HG03354 (cell line): ENCODE results near the gene CNNM2.
"Not testable (repeated sequence)": the region's sequence is repeated elsewhere in the genome, so short reads cannot be mapped to it uniquely, and the experiment has no call there.

Experiments used
- ATAC-seq: cut with Tn5 transposase; IDR thresholded peaks from one replicate; pipeline ENCODE4 v1.9.1; 2021; ENCODE audit warnings: mild to moderate bottlenecking; ENCODE audit not compliant: unreplicated experiment, poor library complexity, severe bottlenecking

Gene CNNM2

GRCh38 chr10:102962951-102963755, 45.1 kb downstream of the CNNM2 start:
- ATAC-seq, result no peak

GRCh38 chr10:102963756-102964025, 45.6 kb downstream of the CNNM2 start:
- no peak for ATAC-seq

GRCh38 chr10:102964064-102964463, 46.0 kb downstream of the CNNM2 start:
- ATAC-seq, result not testable (repeated sequence)

GRCh38 chr10:102964713-102965112, 46.6 kb downstream of the CNNM2 start:
- no peak for ATAC-seq

GRCh38 chr10:102965311-102965851, 47.3 kb downstream of the CNNM2 start:
- ATAC-seq, result no peak

- ATAC-seq, result no peak
Observed at GRCh38 chr10:102967123-102967522, 49.0 kb downstream of the CNNM2 start.

- ATAC-seq, result no peak
Observed at GRCh38 chr10:102970562-102971340, 52.7 kb downstream of the CNNM2 start.

GRCh38 chr10:102975483-102976379, 57.6 kb downstream of the CNNM2 start:
- ATAC-seq, result no peak

GRCh38 chr10:102976380-102976726, 58.3 kb downstream of the CNNM2 start:
- ATAC-seq, result not testable (repeated sequence)

GRCh38 chr10:102982296-102982695, 64.2 kb downstream of the CNNM2 start:
- no peak for ATAC-seq

GRCh38 chr10:102984086-102984485, 66.0 kb downstream of the CNNM2 start:
- ATAC-seq, result no peak

GRCh38 chr10:102985811-102986210, 67.7 kb downstream of the CNNM2 start:
- no peak for ATAC-seq

- ATAC-seq, result no peak
Observed at GRCh38 chr10:102988404-102989314, 70.6 kb downstream of the CNNM2 start.

GRCh38 chr10:102994531-102995295, 76.6 kb downstream of the CNNM2 start:
- ATAC-seq, result no peak

GRCh38 chr10:102996876-102997275, 78.8 kb downstream of the CNNM2 start:
- no peak for ATAC-seq

- ATAC-seq, result no peak
Observed at GRCh38 chr10:102997998-102998397, 79.9 kb downstream of the CNNM2 start.

- ATAC-seq, result no peak
Observed at GRCh38 chr10:102998399-102998907, 80.4 kb downstream of the CNNM2 start.

GRCh38 chr10:103000050-103000449, 82.0 kb downstream of the CNNM2 start:
- ATAC-seq, result not testable (repeated sequence)
